ENCODE data around the gene DYNLRB1.

DNA sequence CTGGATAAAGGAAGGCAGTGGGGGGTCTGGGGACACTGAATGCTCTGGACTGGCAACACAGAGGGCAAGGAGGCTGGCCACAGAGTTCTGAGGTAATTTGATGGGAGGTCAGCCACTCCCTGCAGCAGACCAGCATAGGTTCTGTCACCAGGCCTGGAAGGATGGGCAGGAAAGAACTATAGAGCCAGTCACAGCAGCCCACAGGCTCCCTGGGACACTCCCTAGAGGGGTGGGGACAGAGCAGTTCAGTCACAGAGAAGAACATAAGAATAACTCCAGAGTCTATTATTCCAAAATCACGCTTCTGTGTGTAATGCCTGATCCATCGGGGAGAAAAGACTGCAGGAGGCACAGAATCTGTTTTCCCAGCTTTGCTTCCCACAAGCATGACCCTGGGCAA lies 19.6 kb downstream of the DYNLRB1 start:
- TF ChIP-seq EZH2 (IDR thresholded peaks at IDR 0.05; ENCODE audit: borderline replicate concordance, low read depth, low read length, severe bottlenecking) (no peak), POLR2AphosphoS5 (IDR thresholded peaks at IDR 0.05; ENCODE audit: insufficient read depth, low read depth, low read length) (no peak), GATA2 (IDR thresholded peaks at IDR 0.05; ENCODE audit: insufficient read depth, insufficient read length, low read depth, low read length) (no peak), FOS (IDR thresholded peaks at IDR 0.05; ENCODE audit: borderline replicate concordance, insufficient read depth, low read length) (no peak), MYC (IDR thresholded peaks at IDR 0.05; ENCODE audit: low read depth, low read length) (no peak), POLR2A (IDR thresholded peaks at IDR 0.05; ENCODE audit: low read depth, low read length) (no peak), JUN (IDR thresholded peaks at IDR 0.05; ENCODE audit: borderline replicate concordance, insufficient read depth, insufficient read length, low read depth) (no peak)
- TF ChIP-seq, protein P1, sequence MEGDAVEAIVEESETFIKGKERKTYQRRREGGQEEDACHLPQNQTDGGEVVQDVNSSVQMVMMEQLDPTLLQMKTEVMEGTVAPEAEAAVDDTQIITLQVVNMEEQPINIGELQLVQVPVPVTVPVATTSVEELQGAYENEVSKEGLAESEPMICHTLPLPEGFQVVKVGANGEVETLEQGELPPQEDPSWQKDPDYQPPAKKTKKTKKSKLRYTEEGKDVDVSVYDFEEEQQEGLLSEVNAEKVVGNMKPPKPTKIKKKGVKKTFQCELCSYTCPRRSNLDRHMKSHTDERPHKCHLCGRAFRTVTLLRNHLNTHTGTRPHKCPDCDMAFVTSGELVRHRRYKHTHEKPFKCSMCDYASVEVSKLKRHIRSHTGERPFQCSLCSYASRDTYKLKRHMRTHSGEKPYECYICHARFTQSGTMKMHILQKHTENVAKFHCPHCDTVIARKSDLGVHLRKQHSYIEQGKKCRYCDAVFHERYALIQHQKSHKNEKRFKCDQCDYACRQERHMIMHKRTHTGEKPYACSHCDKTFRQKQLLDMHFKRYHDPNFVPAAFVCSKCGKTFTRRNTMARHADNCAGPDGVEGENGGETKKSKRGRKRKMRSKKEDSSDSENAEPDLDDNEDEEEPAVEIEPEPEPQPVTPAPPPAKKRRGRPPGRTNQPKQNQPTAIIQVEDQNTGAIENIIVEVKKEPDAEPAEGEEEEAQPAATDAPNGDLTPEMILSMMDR (IDR thresholded peaks at IDR 0.05; ENCODE audit: extremely low read depth in 1 of 2, insufficient read depth in 1 of 2, low read depth in 1 of 2, low read length in 2 of 2), result no peak
- TF ChIP-seq, protein P2, sequence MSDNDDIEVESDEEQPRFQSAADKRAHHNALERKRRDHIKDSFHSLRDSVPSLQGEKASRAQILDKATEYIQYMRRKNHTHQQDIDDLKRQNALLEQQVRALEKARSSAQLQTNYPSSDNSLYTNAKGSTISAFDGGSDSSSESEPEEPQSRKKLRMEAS (IDR thresholded peaks at IDR 0.05; ENCODE audit: insufficient read depth, insufficient read length), result no peak
